ENCODE data around the gene SERPINB13. TPM values are rescaled to one million over a fixed set of nuclear protein-coding genes. Genes with fewer than 3 reads are reported as not detected.

SERPINB13 gene
- total RNA-seq, 1 donor from 2014 or later: not detected

GRCh38 chr18:63562284-63562683 is 24.9 kb upstream of the SERPINB13 start:
- intact Hi-C loops (cut with micrococcal nuclease): no loop called here
- TF ChIP-seq CTCF (IDR thresholded peaks at IDR 0.05; ENCODE audit: borderline replicate concordance): no peak
- H3K36me3 ChIP-seq: no peaks in the 10 kb centered on the region
- no peaks in the 10 kb centered on the region for H3K9me3 ChIP-seq (replicated peaks)
- H3K4me1 ChIP-seq: no peaks in the 10 kb centered on the region
- no peak overlapping the region for H3K4me3 ChIP-seq
- no peaks in the 10 kb centered on the region for H3K27me3 ChIP-seq (ENCODE audit: low read depth)
- no peak for DNase-seq
- H3K27ac ChIP-seq (replicated peaks): no peak overlapping the region

DNA sequence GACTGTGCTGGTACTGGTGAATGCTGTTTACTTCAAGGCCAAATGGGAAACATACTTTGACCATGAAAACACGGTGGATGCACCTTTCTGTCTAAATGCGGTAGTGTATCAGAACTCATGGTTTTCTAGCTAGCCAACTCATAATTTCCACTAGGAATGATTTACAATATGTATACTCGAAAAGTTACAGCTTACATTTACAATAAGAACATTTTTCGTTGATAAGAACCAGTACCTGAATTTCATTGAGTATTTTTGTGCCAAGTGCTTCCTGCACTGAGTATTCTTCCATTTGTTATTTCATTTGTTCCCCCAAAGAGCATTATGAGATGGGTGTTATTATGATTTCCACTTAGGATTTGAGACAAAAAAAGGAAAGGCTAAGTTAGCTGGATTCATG is 23.1 kb upstream of the SERPINB13 start:
- TF ChIP-seq CTCF (IDR thresholded peaks at IDR 0.05; ENCODE audit: borderline replicate concordance): no peak

DNA sequence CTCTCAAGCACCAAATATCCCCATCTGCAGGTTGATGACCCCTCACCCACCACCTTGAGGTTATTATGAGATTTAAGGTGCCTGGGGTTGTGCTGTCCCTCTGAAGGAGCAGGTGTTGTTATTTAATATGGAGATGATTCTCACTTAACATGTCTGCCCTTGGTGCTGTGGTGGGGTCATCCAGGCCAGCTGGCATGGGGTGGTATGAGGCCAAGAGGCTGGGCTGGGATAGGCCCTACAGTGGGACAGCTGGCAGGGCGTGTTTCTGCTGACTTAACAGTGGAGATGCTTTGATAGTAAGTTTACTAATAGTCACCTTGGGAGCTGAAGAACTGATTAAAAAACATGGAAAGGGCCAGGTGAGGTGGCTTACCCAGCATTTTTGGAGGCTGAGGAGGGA is 22.6 kb upstream of the SERPINB13 start:
- Histone ChIP-seq H3K4me3 (no peak overlapping the region), H3K4me1 (no peaks in the 10 kb centered on the region), H3K36me3 (no peaks in the 10 kb centered on the region), H3K27me3 (ENCODE audit: low read depth) (no peaks in the 10 kb centered on the region), H3K9me3 (replicated peaks) (no peaks in the 10 kb centered on the region), H3K27ac (replicated peaks) (no peak overlapping the region)
- no peak for TF ChIP-seq CTCF (IDR thresholded peaks at IDR 0.05; ENCODE audit: borderline replicate concordance)
- DNase-seq: no peak
- intact Hi-C loops (cut with micrococcal nuclease): no loop called here

More for the DNA sequence above, 23.1 kb upstream of the SERPINB13 start:
- Histone ChIP-seq H3K9me3 (replicated peaks) (no peaks in the 10 kb centered on the region), H3K4me3 (no peak overlapping the region), H3K27ac (replicated peaks) (no peak overlapping the region), H3K4me1 (no peaks in the 10 kb centered on the region), H3K27me3 (ENCODE audit: low read depth) (no peaks in the 10 kb centered on the region), H3K36me3 (no peaks in the 10 kb centered on the region)
- no peak for DNase-seq
- intact Hi-C loops (cut with micrococcal nuclease): no loop called here

DNA sequence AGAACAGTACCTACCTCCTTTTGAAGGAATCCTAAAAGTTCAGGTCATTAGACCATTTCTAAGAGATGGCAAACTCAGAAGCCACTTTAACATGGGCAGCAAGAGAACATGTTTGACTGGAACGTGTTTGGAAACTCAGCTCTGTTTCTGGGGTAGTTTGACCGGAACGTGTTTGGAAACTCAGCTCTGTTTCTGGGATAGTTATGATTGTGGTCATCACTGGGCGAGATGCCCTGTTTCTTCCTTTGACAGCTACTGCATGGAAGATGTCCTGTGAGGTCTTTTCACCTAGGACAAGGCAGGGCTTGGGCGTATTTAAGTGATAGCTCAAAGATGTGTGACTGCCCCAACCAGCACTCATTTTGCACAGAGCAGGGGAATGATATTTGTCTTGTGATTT is 19.9 kb upstream of the SERPINB13 start:
- no peak overlapping the region for H3K4me3 ChIP-seq
- intact Hi-C loops (cut with micrococcal nuclease): no loop called here
- TF ChIP-seq CTCF (IDR thresholded peaks at IDR 0.05; ENCODE audit: borderline replicate concordance): no peak
- H3K4me1 ChIP-seq: no peaks in the 10 kb centered on the region
- no peaks in the 10 kb centered on the region for H3K36me3 ChIP-seq
- H3K27me3 ChIP-seq (ENCODE audit: low read depth): no peaks in the 10 kb centered on the region
- DNase-seq: no peak
- no peak overlapping the region for H3K27ac ChIP-seq (replicated peaks)
- no peaks in the 10 kb centered on the region for H3K9me3 ChIP-seq (replicated peaks)

- no peak for TF ChIP-seq CTCF (IDR thresholded peaks at IDR 0.05; ENCODE audit: borderline replicate concordance)
- intact Hi-C loops (cut with micrococcal nuclease): no loop called here
- H3K4me1 ChIP-seq: no peaks in the 10 kb centered on the region
Observed at GRCh38 chr18:63567825-63568224, 19.3 kb upstream of the SERPINB13 start.

GRCh38 chr18:63570721-63571120 is 16.4 kb upstream of the SERPINB13 start:
- H3K4me1 ChIP-seq: no peaks in the 10 kb centered on the region
- H3K27me3 ChIP-seq (ENCODE audit: low read depth): no peaks in the 10 kb centered on the region
- H3K27ac ChIP-seq (replicated peaks): no peak overlapping the region
- H3K9me3 ChIP-seq (replicated peaks): no peaks in the 10 kb centered on the region
- no peak for TF ChIP-seq CTCF (IDR thresholded peaks at IDR 0.05; ENCODE audit: borderline replicate concordance)
- DNase-seq: no peak
- H3K4me3 ChIP-seq: no peak overlapping the region
- intact Hi-C loops (cut with micrococcal nuclease): no loop called here
- no peaks in the 10 kb centered on the region for H3K36me3 ChIP-seq

More at GRCh38 chr18:63567825-63568224, 19.3 kb upstream of the SERPINB13 start:
- H3K36me3 ChIP-seq: no peaks in the 10 kb centered on the region
- no peaks in the 10 kb centered on the region for H3K9me3 ChIP-seq (replicated peaks)
- H3K27ac ChIP-seq (replicated peaks): no peak overlapping the region
- DNase-seq: no peak
- H3K27me3 ChIP-seq (ENCODE audit: low read depth): no peaks in the 10 kb centered on the region
- no peak overlapping the region for H3K4me3 ChIP-seq

All from left ventricle myocardium inferior (tissue), 1 donor.